Small intestine (tissue), 7 donors: ENCODE results near the gene SNTA1. TPM values are rescaled to one million over a fixed set of nuclear protein-coding genes. Genes with fewer than 3 reads are reported as not detected.

Experiments used
- DNase-seq, 2 donors: peaks; one replicate each; pipeline versions ENCODE4 v3.0.0 to v3.0.0-alpha.2; 2013
- FAIRE-seq: peaks from 2 replicates; lab custom pipeline; 2012; peaks lifted over from hg19 to GRCh38; lab: Jason Lieb, UNC
- H3K27ac ChIP-seq, 3 donors: one replicate each; pipeline ENCODE4 v1.5.1; 2013; ENCODE audit warnings: low read length in 2 of 3, mild to moderate bottlenecking in 2 of 3, control low read depth in 1 of 3, inconsistent platforms in 1 of 3, low read depth in 1 of 3, moderate library complexity in 1 of 3
- H3K27me3 ChIP-seq, 3 donors: one replicate each; pipeline ENCODE4 v1.6.1; 2013; ENCODE audit warnings: low read length in 3 of 3, inconsistent platforms in 1 of 3; ENCODE audit not compliant: control insufficient read depth in 3 of 3, insufficient read depth in 3 of 3
- H3K36me3 ChIP-seq, 3 donors: one replicate each; pipeline ENCODE4 v1.6.1; 2013; ENCODE audit warnings: low read length in 3 of 3, inconsistent platforms in 1 of 3, low read depth in 1 of 3, mild to moderate bottlenecking in 1 of 3, moderate library complexity in 1 of 3; ENCODE audit not compliant: control insufficient read depth in 3 of 3, insufficient read depth in 2 of 3
- H3K4me1 ChIP-seq, 3 donors: one replicate each; pipeline ENCODE4 v1.6.1; 2013; ENCODE audit warnings: low read length in 2 of 3, inconsistent platforms in 1 of 3, low read depth in 1 of 3, mild to moderate bottlenecking in 1 of 3, moderate library complexity in 1 of 3; ENCODE audit not compliant: control insufficient read depth in 3 of 3, insufficient read depth in 2 of 3
- H3K4me3 ChIP-seq, 3 donors: one replicate each; pipeline ENCODE4 v1.5.1; 2013; ENCODE audit warnings: low read length in 3 of 3, control low read depth in 1 of 3, inconsistent platforms in 1 of 3, low read depth in 1 of 3, mild to moderate bottlenecking in 1 of 3, moderate library complexity in 1 of 3
- H3K9me3 ChIP-seq, 2 donors: one replicate each; pipeline ENCODE4 v1.6.1; 2013; ENCODE audit warnings: low read depth in 1 of 2, low read length in 1 of 2; ENCODE audit not compliant: control insufficient read depth in 2 of 2, insufficient read depth in 1 of 2
- WGBS, 3 donors: extraction: QIAGEN DNeasy Blood & Tissue Kit; methylation state at CpG; one replicate each; pipeline ENCODE4 v1.1.7; 2013; 5-methylcytosine and 5-hydroxymethylcytosine counted together
- polyA plus RNA-seq, 4 donors: library from polyadenylated mRNA; stranded (reverse) in 3 of 4; unstranded in 1 of 4; fragments of 200-250 nt in 3 of 4; fragments of 120-200 nt in 1 of 4; gene quantifications; one replicate each; pipeline versions ENCODE4 v1.2.1 to v1.2.3, GENCODE V29; 2013
- donor health status: healthy with polysubstance abuse.
- donor health status: control.
- donor health status: control.
- donor health status: Bipolar disorder and iron deficiency.
- donor health status: healthy.

The SNTA1 gene
- polyA plus RNA-seq, 4 donors = 8.3 to 15.4 (median 11.5) TPM

DNA sequence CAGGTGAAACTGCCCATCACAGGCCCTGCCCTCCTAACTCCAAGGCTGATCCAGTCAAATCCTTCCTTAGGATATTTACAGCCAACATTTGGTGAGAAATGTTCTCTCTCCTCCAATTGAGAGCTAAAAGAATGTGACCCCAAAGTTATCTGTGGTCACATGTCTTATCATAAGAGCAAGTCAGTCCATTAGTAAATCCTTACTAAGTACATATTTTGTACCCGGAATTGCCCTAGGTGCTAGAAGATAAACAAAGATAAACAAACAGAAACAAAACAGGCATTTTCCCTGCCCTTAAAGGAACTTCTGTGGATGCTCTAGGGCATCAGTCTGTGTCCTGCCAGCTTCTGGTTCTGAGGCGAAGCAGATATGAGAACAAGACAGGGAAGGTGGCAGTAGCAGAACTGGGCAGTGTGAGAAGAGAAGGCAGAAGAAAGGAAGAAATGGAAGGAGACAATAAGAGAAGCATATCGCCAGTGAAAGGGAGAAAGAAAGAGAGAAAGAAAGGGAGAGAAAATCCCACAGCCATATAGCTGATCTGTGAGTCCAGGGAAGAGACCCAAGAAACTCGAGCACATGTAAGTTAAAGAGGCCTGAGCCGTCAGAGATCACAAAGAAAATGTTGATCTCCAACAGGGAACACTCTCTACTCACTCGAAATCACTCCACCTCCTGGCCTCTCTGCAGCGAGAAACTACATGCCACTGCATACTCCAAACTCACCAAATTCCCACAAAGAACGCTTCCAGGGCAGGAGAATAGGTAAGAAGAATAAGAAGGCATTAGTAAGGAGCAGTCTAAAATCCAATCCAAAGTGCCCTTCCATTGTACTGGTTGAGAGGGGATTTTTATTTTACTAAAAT, 83.9 kb downstream of the SNTA1 start:
- FAIRE-seq (no peak), DNase-seq (no peak)
- Histone ChIP-seq H3K9me3 (no peaks in the 10 kb centered on the region), H3K4me1 (no peaks in the 10 kb centered on the region), H3K4me3 (no peak overlapping the region), H3K36me3 (peaks cover 10 to 45% (median 18%) of the 10 kb centered on the region in 3 donors), H3K27me3 (no peaks in the 10 kb centered on the region), H3K27ac (no peak overlapping the region)
- 83 to 89% (median 87%) methylated on average over 8 of the region's 8 CpGs for WGBS, 3 donors

Other genes with a start within 250 kb of the SNTA1 start
- not detected for gene BPIFA3, start 226.4 kb downstream of the SNTA1 start, polyA plus RNA-seq
- gene BPIFA1, start 207.8 kb downstream of the SNTA1 start, polyA plus RNA-seq = under 1 TPM in 1 of 4 donors, not detected in 3; 0.67 TPM
- gene BPIFB1, start 160.5 kb downstream of the SNTA1 start, polyA plus RNA-seq = 1 to 10 TPM in 1 of 4 donors, not detected in 3; 1.3 TPM
- 10 to 100 TPM; 30.0 to 32.0 (median 30.3) TPM for gene CDK5RAP1, start 42.2 kb downstream of the SNTA1 start, polyA plus RNA-seq
- 10 to 100 TPM in 1 of 4 donors, 1 to 10 TPM in 3; 6.5 to 30.3 (median 9.2) TPM for gene CBFA2T2, start 46.3 kb upstream of the SNTA1 start, polyA plus RNA-seq
- gene C20orf144, start 218.6 kb upstream of the SNTA1 start, polyA plus RNA-seq = under 1 TPM in 2 of 4 donors, not detected in 2; 0.07 to 0.41 TPM
- gene ACTL10, start 223.2 kb upstream of the SNTA1 start, polyA plus RNA-seq = 1 to 10 TPM in 3 of 4 donors, under 1 TPM in 1; 0.89 to 5.4 (median 2.0) TPM
- gene NECAB3, start 230.7 kb upstream of the SNTA1 start, polyA plus RNA-seq = 10 to 100 TPM; 24.4 to 54.8 (median 42.2) TPM
- gene E2F1, start 242.6 kb upstream of the SNTA1 start, polyA plus RNA-seq = 10 to 100 TPM in 1 of 4 donors, 1 to 10 TPM in 3; 2.2 to 10.9 (median 4.6) TPM